HG03097 (cell line): Measurements from ENCODE around the gene ELAVL3.

Experiments used
- ATAC-seq: cut with Tn5 transposase; IDR thresholded peaks from one replicate; pipeline ENCODE4 v1.9.1; 2021; ENCODE audit not compliant: unreplicated experiment, low FRiP score

The ELAVL3 gene

DNA sequence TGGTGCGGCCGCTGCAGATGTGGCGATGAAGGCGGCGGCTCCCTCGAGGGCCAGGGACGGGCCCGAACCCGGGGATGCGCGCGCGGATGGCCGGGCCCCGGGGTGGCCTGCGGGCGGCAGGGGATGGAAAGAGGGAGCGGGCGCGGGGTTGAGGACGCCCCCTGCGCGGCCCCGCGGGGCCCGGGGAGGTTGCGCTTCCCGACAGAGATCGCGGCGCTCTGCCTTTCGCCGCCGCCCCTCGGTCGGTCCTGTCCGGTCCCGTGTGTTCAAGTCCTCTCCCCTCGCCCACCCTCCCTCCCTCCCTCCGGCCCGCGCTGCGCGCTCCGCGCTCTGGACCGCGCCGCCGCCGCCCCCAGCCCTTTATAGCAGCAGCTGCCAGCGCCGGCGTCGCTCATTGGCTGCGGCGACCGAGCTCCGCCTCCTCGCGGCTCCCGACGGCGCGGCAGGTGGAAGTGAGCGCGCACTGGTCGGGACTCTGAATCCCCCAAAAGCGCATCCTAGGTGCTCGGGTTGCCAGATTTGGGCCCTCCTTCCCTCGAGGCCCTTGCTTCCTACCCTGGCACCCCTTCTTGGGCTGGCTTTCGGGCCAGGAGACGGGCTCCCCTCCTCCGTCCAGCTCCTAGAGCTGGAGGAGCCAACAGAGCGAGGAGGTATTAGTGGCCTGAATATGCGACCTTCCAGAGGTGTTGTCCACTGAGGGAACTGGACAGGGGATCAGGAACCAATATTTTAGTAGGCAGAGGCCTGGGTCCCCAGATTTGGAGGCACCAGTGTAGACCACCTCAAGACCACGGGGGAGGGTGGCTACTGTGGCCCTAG is at the start of gene ELAVL3:
Gene ELAVL3 (minus strand): TSS at position 332 of the 819 bp plus-strand sequence. CDS start 438 bp downstream, outside the sequence.
- no peak for ATAC-seq

DNA sequence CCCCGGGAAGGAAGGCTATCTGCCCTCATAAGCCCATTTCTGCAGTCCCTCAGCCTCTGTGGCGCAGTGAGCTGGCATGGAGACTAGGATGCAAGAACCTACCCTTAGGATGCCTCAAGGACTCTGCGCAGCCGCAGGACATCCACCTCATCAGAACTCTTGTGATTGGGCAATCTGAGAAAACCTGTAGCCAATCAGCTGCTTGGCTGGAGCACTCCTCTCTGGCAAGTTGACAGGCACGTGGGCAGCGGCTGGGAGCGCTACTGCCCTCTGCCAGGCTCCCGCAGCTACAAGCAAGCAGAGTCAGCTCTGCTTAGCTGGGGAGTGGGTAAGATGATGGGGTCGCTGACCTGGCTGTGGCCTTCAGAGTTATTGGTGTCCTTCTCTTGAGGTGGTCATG is 49.6 kb upstream of the ELAVL3 start:
- ATAC-seq: no peak

DNA sequence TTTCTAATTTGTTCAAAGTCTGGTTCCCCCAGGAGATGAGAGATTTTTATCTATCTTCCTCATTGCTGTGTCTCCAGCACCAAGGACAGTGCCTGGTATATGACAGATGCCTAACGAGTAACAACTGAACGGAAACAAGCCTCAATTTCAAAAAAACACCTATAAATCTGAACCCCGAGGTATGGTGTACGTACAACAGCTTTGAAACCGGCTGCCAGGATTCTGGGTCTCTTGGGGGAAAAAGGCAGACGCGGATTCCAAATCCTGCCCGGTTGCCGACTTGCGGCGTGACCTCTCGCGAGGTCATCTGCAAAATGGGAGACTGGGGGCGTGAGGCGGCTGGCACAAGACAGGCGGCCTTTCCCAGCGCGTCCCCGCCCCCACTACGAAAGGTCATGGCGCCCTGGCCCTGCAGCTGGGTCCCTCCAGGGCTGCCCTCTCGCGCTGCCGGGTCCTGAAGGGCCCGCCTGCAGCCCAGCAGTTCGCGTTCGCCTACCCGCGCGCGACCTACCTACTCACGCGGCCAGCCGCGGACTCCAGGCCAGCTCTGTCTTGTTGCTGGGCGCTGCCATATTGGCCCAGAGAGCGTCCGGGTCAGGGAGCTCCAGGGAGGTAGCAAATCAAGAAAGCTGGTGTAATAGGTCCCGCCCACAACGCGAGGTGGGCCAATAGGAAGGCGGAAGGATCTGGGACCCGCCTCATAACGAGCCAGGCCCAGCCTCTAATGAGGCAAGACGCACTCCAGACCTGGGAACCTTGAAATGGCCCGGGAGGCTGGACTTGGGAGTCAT is 47.9 kb upstream of the ELAVL3 start, which contains the start of gene ECSIT:
Gene ECSIT (minus strand): TSS at position 584 of the 791 bp plus-strand sequence. CDS start 9,964 bp downstream, outside the sequence.
- ATAC-seq: peak; percentile 93

DNA sequence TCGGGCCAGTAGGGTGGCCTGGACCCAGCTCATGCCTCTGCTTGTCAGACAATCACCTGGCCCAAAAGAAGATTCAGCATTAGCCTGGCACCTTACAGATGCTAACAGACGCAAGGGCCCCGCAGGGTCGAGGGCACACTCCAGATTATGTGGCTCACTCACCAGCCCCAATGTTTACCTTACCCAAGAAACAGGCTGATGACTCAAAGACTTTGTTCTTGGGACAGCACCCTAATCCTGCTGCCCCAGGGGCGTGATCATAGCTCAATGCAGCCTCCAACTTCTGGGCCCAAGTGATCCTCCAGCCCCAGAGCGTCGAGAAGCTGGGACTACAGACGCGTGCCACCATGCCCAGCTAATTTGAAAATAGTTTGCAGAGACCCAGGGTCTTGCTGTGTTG is 38.3 kb upstream of the ELAVL3 start:
- no peak for ATAC-seq

DNA sequence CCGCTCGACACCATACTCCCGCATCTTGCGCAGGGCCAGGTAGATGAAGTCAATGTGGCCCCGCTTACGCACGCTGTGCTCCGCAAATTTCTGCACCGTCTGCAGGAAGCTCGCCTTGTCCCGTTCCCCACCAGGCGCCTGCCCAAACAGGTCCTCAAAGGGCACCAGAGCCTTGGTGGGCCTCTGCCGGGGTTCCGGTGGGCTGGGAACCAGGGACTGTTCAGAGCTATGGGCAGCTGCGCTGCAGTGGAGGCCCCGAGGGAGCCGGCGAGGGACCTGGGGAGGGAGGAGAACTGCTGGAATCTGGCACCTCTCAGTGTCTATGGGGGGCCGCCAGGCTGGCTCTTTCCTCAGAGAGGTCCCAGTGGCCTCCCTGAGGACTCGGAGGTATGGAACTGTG is 33.1 kb upstream of the ELAVL3 start:
- ATAC-seq: no peak

DNA sequence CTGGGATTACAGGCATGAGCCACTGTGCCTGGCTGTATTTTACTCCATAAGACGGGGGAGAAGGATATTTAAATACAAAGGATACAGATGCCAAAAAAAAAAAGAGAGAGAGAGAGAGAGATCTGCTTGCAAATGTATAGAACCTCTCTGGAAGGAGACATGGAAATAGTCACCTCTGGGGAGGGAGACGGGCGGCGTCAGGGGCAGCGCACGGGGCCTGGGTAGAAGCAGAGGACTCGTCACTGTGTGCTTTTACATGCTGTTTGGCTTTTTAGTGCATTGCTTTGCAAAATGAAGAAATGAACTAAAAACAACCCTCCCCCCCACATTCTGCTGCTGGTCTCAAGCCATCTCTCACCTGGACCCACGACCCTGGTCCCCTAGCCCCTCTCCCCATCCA is 29.6 kb upstream of the ELAVL3 start:
- no peak for ATAC-seq

DNA sequence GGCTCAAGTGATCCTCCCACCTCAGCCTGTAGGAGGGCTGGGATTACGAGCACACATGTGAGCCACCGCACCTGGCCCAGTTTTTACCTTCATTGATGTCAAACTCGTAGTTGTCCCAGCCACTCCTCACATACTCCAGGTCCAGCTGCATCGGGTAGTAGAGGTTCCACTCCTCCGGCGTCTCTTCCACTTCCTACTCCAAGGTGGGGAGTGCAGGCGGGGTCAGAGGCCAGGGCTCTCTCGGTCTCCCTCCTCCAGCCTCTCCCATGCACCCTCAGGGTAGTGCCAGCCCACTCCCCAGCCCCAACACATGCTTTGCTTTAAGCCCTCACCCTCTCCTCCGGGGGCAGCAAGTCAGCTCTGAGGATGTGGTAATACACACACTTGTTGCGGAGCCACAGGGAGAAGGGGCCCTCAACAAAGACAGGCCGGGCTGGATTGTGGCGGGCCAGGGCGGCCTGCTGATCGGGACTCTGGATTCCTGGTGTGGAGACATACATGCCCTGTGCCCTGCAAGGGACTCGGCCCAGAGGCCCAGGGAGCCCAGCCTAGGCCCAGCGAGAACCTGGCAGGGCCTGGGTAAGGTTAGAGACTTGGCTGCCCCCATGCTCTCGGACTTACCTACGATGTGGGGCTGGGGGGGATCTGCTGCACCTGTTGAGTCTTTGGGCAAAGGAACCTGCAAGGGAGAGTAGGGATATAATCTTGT is 26.7 kb upstream of the ELAVL3 start:
- ATAC-seq: no peak

DNA sequence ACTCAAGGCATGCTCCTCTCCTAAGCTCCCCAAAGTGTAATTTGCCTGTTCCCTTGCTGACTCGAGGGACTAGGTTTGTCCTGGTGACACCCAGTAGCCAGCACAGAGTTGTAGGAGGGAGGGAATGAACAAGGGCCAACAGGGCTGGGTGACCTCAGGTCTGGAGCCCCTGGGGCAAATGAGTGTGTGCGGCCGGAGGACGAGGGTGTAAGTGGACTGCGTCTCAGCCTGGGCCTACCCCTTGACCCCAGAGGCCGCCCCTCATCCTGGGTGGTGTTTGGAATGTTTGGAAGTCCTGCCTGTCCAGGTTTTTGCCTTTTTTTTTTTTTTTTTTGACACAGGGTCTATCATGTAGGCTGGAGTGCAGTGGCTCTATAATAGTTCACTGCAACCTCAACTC is 26.1 kb upstream of the ELAVL3 start:
- no peak for ATAC-seq

DNA sequence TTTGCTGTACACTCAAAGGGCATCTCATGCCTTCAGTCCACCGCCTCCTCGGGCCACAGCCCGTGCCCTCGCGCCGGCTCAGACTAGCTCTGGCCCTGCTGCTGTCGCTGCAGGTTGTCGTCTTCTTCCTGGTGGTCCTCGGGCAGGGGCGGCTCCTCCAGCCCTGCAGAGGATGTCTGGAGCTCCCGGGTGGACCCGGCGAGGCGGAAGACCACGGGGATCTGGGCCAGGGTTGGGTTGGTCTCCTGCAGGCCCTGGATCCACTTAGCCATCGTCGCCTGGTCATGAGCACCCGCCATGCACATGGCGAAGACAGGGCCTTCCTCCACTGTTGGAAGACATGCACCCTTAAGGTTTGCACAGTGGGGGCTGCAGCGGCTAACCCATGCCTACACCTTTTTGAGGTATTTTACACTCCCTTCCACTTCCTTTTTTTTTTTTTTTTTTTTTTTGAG is 25.3 kb upstream of the ELAVL3 start:
- peak; percentile 30 for ATAC-seq

DNA sequence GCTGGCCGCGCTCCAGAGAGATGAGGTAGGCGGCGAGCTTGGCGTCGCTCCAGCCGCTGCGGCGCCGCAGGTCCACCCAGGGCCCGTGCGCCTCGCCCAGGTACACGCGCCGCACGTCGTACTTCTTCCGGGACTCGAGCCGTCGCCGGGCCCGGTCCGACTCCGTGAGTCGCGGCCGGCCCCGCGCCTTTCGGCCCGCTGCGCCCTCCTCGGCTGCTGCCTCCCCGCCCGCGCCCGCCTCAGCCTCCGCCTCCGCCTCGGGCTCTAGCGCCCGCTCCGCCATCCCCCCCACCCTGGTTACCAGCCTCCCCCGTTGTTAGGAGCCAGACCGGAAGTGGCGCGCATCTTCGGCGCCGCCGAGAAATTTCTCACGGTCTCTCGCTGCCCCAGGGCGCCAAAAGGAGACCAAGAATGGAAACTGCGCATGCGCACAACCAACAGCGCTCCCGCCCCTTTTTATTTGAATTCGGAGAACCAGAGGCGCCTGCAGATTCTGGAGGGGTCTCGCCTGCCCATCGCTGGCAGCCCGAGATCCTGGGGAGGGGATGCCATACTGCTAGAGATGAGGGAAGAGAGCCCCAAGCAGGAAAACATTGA is 24.8 kb upstream of the ELAVL3 start, which contains the start of gene ZNF653:
Gene ZNF653 (minus strand): TSS at position 336 of the 597 bp plus-strand sequence. CDS start 53 bp downstream, at position 283.
- peak; percentile 50 for ATAC-seq

DNA sequence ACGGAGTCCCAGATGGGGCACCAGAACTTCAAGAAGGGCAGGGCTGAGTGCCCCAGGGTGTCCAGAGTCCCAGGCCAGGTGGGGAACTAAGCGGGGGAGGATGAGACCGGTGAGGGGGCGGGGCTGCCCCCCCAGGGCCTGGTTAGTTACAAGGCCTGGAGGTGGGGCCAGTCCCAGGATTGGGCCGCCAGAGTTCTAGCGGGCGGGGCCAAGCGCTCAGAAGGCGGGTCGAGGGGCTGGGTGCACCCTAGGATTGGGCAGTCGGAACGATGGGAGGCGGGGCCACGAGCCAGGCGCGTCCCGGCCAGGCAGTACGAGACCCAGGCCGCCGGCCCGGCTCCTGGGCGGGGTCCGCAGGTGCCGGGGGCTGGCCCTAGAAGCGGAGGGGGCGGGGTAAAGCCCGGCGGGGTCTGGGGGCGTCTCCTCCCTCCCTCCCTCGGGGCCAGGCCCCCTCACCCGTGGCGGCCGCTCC is 24.2 kb upstream of the ELAVL3 start:
- peak; percentile 84 for ATAC-seq

DNA sequence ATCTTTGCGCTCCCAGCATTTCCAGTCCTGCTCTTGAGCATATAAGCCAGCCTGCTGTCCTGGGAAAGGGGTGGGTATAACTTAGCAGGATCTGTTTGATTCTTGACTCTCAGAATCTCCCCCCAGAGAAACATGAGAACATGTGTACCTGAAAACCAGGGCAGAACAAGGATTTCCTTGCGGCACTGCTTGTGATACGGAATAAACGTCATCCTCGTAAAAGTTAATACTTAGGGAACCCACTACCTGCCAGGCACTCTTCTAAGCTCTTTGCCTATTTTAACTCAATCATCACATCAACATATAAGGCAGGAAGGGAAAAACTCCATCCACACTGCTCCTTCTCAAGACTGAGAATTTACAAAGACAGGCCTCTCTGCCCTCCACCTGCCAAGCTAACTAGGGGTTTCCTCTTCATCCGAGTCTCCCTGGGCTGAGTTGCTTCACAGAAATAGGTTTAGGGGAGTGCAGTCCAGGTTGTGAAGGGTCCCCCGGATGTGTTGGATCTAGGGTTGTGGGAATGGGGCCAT is 23.7 kb upstream of the ELAVL3 start:
- ATAC-seq: no peak

DNA sequence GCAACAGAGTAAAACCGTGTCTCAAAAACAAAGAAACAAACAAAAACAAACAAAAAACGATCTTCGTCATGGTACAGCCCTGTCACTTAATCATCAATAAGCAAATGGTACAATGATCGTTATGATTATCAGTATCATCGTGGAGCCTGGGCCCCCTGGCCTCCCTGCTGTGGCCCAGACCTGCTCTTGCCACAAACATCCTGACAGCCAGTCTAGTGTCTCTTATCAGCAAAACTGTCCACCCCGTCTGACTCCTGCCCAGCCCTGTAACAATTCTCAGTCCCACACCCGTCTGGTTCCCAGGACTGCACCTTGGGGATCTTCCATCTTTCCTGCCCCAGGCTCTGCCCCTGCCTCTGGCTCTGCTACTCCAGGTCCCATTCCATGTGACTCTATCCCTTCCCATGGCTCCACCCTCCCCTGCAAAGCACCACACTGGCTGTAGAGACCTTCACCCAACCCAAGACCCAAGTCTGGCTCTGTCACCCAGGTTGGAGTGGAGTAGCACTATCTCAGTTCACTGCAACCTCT is 19.1 kb upstream of the ELAVL3 start:
- no peak for ATAC-seq

DNA sequence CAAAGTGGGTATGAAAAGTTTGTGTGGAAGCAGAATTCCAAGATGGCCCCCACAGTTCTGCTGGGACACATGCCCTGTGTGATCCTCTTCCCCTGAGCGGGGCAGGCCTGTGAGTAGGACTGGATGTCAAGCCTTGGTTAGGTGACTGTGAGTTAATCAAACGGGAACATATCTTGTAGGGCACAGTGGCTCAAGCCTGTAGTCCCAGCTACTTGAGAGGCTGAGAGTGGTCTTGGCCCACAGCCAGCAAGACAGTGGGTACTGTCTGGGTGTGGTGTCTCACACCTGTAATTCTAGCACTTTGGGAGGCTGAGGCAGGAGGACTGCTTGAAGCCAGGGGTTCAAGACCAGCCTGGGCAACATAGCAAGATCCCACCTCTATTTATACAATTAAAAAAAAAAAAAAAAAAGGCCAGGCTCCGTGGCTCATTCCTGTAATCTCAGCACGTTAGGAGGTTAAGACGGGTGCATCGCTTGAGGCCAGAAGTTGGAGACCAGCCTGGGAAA is 18.4 kb upstream of the ELAVL3 start:
- no peak for ATAC-seq

DNA sequence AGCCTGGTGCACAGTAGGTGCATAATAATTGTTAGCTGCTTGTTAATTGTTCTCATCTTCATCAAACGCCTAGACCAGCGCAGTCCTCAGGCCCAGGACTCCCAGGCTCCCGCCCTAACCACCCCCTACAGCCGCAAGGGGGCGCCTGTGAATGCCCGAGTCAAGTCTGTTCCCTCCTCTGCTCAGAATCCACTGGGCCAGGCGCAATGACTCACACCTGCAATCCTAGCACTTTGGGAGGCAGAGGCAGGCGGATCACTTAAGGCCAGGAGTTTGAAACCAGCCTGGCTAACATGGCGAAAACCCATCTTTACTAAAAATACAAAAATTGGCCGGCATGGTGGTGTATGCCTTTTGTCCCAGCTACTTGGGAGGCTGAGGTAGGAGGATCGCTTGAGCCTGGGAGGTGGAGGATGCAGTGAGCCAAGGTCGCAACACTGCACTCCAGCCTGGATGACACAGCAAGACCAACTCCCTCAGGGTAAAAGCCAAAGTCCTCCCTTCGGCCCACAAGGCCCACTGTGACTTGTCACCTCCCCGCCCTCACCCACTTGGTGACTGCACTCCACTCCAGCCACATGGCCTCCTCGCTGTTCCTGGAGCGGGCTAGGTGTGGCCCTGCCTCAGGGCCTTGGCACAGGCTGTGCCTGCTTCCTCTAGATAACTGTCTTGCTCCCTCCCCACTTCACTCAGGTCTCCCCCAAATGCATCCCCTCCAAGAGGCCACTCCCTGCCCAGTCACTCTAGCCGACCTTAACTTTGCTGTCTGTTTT is 15.7 kb upstream of the ELAVL3 start:
- ATAC-seq: no peak

DNA sequence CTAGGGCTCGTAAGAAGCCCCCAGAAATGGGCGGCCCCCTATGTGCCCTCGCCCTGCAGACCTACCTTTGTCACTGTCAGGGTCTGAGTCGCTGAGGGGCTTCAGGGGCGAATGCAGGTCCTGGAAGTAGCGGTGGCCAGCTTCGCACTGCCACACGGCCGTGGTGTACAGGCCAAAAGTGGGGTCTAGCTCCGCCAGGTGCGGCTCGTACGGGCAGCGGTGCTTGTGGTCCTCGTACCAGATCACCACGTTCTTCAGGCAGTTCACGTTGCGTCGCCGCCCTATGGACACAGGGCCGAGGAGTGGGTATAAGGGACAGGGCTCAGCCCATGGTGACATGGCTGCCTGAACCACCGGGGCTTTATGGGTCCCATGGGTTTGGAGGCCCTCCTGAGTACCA is 15.0 kb upstream of the ELAVL3 start:
- no peak for ATAC-seq

DNA sequence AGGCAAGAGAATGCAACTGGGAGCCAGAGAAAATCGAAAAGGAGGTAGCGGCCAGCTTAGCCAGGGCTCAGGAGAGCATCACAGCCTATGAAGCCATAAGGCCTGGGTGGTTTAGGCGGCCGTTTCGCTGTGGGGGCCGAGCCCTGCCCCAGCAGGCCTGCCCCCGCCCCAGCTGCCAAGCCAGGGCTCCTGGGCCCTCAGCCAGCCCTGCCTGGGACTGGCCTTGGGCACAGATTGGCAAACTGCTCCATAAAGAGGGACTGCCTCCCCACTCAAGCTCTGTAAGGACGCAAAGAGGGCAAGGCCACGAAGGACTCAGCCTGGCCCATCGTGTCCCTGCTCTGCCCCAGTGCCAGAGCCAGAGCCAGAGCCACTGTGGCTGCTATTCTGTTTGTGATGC is 14.6 kb upstream of the ELAVL3 start:
- ATAC-seq: no peak

DNA sequence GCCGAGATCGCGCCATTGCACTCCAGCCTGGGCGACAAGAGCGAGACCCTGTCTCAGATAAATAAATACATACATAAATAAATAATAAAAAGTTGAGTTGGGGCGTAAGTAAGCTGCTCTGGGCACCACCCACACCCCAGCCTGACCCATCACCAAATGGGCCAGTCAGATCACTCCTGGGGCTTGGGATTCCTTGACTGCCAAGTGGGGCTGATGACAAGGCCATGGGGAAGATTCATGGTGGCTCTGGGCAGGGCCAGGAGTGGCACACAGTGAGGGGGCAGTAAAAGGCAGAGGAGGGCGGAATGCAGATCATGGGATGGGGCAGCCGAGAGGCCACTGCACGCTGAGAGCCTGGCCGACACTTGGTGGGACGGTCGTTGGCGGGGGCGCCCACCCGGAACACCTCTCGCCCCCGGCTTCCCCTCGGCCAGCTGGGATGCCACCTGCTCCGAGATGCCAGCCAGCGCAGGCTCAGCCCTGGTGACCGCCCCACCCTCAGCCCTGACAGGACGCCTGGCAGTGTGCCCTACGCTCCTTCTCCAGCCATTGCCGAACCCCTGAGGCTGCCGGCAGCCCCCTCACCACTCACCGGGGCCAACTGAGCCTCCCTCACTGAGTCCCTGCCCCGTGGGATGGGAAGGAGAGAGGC is 13.9 kb upstream of the ELAVL3 start:
- ATAC-seq: no peak
